ENCODE results near the gene CDH5. TPM values are rescaled to one million over a fixed set of nuclear protein-coding genes. Genes with fewer than 3 reads are reported as not detected.
A peak's percentile ranks its signal among the peaks of the same experiment; 100 is the strongest.

Gene CDH5
- total and polyA plus RNA-seq, 2 of the 4 experiments (the other 2 are of a cell fraction): not detected

- Histone ChIP-seq H2BK15ac (ENCODE audit: low read depth, low read length) (no peak overlapping the region), H4K20me1 (ENCODE audit: insufficient read depth, low read length) (no peaks in the 10 kb centered on the region), H3K4me3 (ENCODE audit: insufficient read depth, low read depth, low read length) (no peak overlapping the region), H3K4me2 (ENCODE audit: low read depth, low read length) (no peak overlapping the region), H3K23ac (ENCODE audit: low read depth, low read length) (no peak overlapping the region), H2AK9ac (replicated peaks; ENCODE audit: low read depth, low read length, poor library complexity) (no peak overlapping the region), H3K9ac (ENCODE audit: low read depth, low read length) (no peak overlapping the region), H2AK5ac (ENCODE audit: low read depth, low read length) (peak overlapping the region; percentile 16; the same call in 1 of the 2 replicates), H4K8ac (ENCODE audit: low read depth in 2 of 2, low read length in 2 of 2) (no peak overlapping the region), H3K56ac (ENCODE audit: extremely low read depth, insufficient read depth, low read length) (no peak overlapping the region), H3K27ac (ENCODE audit: insufficient read depth, low read length) (no peak overlapping the region), H3K18ac (ENCODE audit: low read depth, low read length) (no peak overlapping the region), H3K36me3 (ENCODE audit: control insufficient read depth, insufficient read depth, low read length) (no peaks in the 10 kb centered on the region), H3K4me1 (ENCODE audit: control insufficient read depth, insufficient read depth, low read length) (no peaks in the 10 kb centered on the region), H2AFZ (replicated peaks; ENCODE audit: low read length, poor library complexity) (no peak overlapping the region), H3K27me3 (ENCODE audit: control insufficient read depth, insufficient read depth, low read length) (peaks cover 45% of the 10 kb centered on the region), H3K9me1 (ENCODE audit: insufficient read depth, low read length) (no peaks in the 10 kb centered on the region), H3K79me1 (ENCODE audit: low read depth in 1 of 2, low read length in 2 of 2) (no peaks in the 10 kb centered on the region), H3K4ac (ENCODE audit: low read depth, low read length) (no peak overlapping the region), H2BK20ac (ENCODE audit: low read depth, low read length) (no peak overlapping the region), H2BK120ac (ENCODE audit: low read depth, low read length) (no peak overlapping the region), H4K91ac (ENCODE audit: insufficient read depth, low read depth, low read length) (no peak overlapping the region), H3K14ac (replicated peaks; ENCODE audit: low read depth, low read length) (no peak overlapping the region), H3K9me3 (ENCODE audit: control insufficient read depth, insufficient read depth, low read length) (no peaks in the 10 kb centered on the region), H2BK5ac (ENCODE audit: low read depth, low read length, poor library complexity, severe bottlenecking) (no peak overlapping the region), H4K5ac (ENCODE audit: low read depth, low read length) (no peak overlapping the region)
- ChIA-PET POLR2A (ENCODE audit: unreplicated experiment) (no interaction called here), CTCF (no interaction called here)
- WGBS, 2 experiments (ENCODE audit: extremely low coverage in 2 of 2, insufficient read length in 1 of 2): 40% methylated on average over 1 of the region's 11 CpGs; no CpG with 5 or more reads in 1 of the 2 experiments
- TF ChIP-seq NFE2L2 (IDR thresholded peaks at IDR 0.05; ENCODE audit: low read depth, low read length) (no peak), MAFK (IDR thresholded peaks at IDR 0.05; ENCODE audit: low read depth, low read length) (no peak)
- in situ Hi-C loops (cut with MboI; ENCODE audit: low sequenced_read_pairs): no loop called here
- ATAC-seq (ENCODE audit: low read depth) (no peak), DNase-seq (no peak)
- no TSS peak for BruUV-seq (replicated peaks)
- dilution Hi-C loops (cut with HindIII; ENCODE audit: low sequenced_read_pairs, unreplicated experiment): no loop called here
- intact Hi-C loops (cut with micrococcal nuclease): no loop called here
Observed at GRCh38 chr16:66367968-66368891, 1.7 kb downstream of the CDH5 start.

All from IMR-90 (cell line).